Right lobe of liver (tissue), 4 donors: ENCODE data around the gene PTPRT.

ENCODE experiments used
- CTCF ChIP-seq, 4 donors: fragments of 200-600 bp in 3 of 4; fragments of 450-650 bp in 1 of 4; IDR thresholded peaks; one replicate each; pipeline versions ENCODE4 v1.5.1 to v1.8.0; 2016 to 2022; ENCODE audit warnings: antibody characterized with exemption in 4 of 4, mild to moderate bottlenecking in 2 of 4
- POLR2A ChIP-seq: fragments of 450-650 bp; IDR thresholded peaks from one replicate; pipeline ENCODE4 v1.6.1; 2017; ENCODE audit warnings: antibody characterized with exemption, mild to moderate bottlenecking
- donor health status: DM: no; HTN: no; CAD: no.
- donor health status: DM: no; HTN: no; CAD: no.
- donor health status: DM: no; HTN: yes; CAD: no.

- TF ChIP-seq CTCF (IDR thresholded peaks at IDR 0.05): no peak
- TF ChIP-seq POLR2A: no peak
Measured at GRCh38 chr20:42565235-42565995, 624.3 kb downstream of the PTPRT start.
